Lower leg skin (tissue), 4 donors: Measurements from ENCODE around the gene SORL1. TPM values are rescaled to one million over a fixed set of nuclear protein-coding genes. Genes with fewer than 3 reads are reported as not detected.

Experiments used
- DNase-seq, 2 donors: peaks; one replicate each; pipeline ENCODE4 v3.0.0-alpha.2; 2019; ENCODE audit warnings: low spot score in 2 of 2
- H3K4me3 ChIP-seq: fragments of 200-600 bp; sonication (generic); 2 replicates; pipeline ENCODE4 v1.5.1; 2017; ENCODE audit warnings: mild to moderate bottlenecking, low read depth; ENCODE audit not compliant: poor library complexity, severe bottlenecking
- CTCF ChIP-seq, 3 donors: fragments of 450-650 bp; IDR thresholded peaks; one replicate each; pipeline ENCODE4 v1.5.1; 2016; ENCODE audit warnings: antibody characterized with exemption in 3 of 3, mild to moderate bottlenecking in 3 of 3, moderate library complexity in 2 of 3
- POLR2A ChIP-seq, 2 donors: fragments of 450-650 bp; IDR thresholded peaks; one replicate each; pipeline ENCODE4 v1.6.1; 2016 to 2017; ENCODE audit warnings: antibody characterized with exemption in 2 of 2, mild to moderate bottlenecking in 1 of 2, moderate library complexity in 1 of 2
- WGBS, 2 donors: methylation state at CpG; one replicate each; pipeline ENCODE4 v1.1.5; 2018; 5-methylcytosine and 5-hydroxymethylcytosine counted together
- intact Hi-C: fragments of 100-400 bp; cut with DNase I; formaldehyde crosslinking; loops from one replicate; pipeline ENCODE4 v1.15.0; 2023; ENCODE audit warnings: low total_unique reads
- total RNA-seq, 4 donors: library from RNA; depleted of rRNA; stranded (reverse); fragments of >200 nt; gene quantifications; one replicate each; pipeline ENCODE4 v1.1.0, GENCODE V29; 2016

The SORL1 gene
- total RNA-seq, 4 donors from 2014 or later, result 12.5 to 21.8 (median 14.7) TPM

GRCh38 chr11:121654259-121654842 lies 202.2 kb downstream of the SORL1 start:
- WGBS, 2 donors, result 65 to 68% methylated on average over 8 of the region's 8 CpGs
- no peak for DNase-seq
- no peak overlapping the region for H3K4me3 ChIP-seq
- intact Hi-C loops, result loop anchor here (10.0 kb wide), 2 partner anchors 550 to 850 kb away; no protein-coding TSS in a partner anchor
- TF ChIP-seq POLR2A (IDR thresholded peaks at IDR 0.05) (no peak), CTCF (IDR thresholded peaks at IDR 0.05) (no peak)

- no peak for TF ChIP-seq POLR2A (IDR thresholded peaks at IDR 0.05)
- no peak for TF ChIP-seq CTCF (IDR thresholded peaks at IDR 0.05)
- WGBS, 2 donors, result 20 to 24% methylated on average over 16 of the region's 16 CpGs
- intact Hi-C loops, result loop anchor here (10.0 kb wide), 2 partner anchors 550 to 850 kb away; no protein-coding TSS in a partner anchor
- no peak for DNase-seq
- no peak overlapping the region for H3K4me3 ChIP-seq
These were observed 202.9 kb downstream of the SORL1 start for GRCh38 chr11:121654843-121655536.

GRCh38 chr11:121655537-121656327 lies 203.6 kb downstream of the SORL1 start:
- peak; percentile 77 to 97 for DNase-seq
- TF ChIP-seq POLR2A (IDR thresholded peaks at IDR 0.05) (no peak), CTCF (IDR thresholded peaks at IDR 0.05) (peak in 1 of 3 donors; percentile 36)
- H3K4me3 ChIP-seq, result no peak overlapping the region
- intact Hi-C loops, result loop anchor here (10.0 kb wide), 2 partner anchors 549 to 849 kb away; no protein-coding TSS in a partner anchor
- 2% methylated on average over 42 to 44 of the region's 44 CpGs for WGBS, 2 donors

GRCh38 chr11:121656328-121657090 lies 204.4 kb downstream of the SORL1 start:
- H3K4me3 ChIP-seq, result no peak overlapping the region
- no peak for TF ChIP-seq CTCF (IDR thresholded peaks at IDR 0.05)
- TF ChIP-seq POLR2A (IDR thresholded peaks at IDR 0.05), result no peak
- intact Hi-C loops, result loop anchor here (10.0 kb wide), 2 partner anchors 548 to 848 kb away; no protein-coding TSS in a partner anchor
- WGBS, 2 donors, result 65 to 75% methylated on average over 19 of the region's 19 CpGs
- no peak for DNase-seq

GRCh38 chr11:121657146-121657545 lies 205.0 kb downstream of the SORL1 start:
- TF ChIP-seq CTCF (IDR thresholded peaks at IDR 0.05) (no peak), POLR2A (IDR thresholded peaks at IDR 0.05) (no peak)
- 85 to 86% methylated on average over 6 of the region's 6 CpGs for WGBS, 2 donors

More at GRCh38 chr11:121657146-121657545, 205.0 kb downstream of the SORL1 start:
- intact Hi-C loops, result loop anchor here (10.0 kb wide), 2 partner anchors 548 to 848 kb away; no protein-coding TSS in a partner anchor
- no peak for DNase-seq
- no peak overlapping the region for H3K4me3 ChIP-seq
